NT2/D1 (cell line): ENCODE measurements around the gene MBNL1.

Experiments used
- SUZ12 ChIP-seq: IDR thresholded peaks from 2 replicates; pipeline ENCODE4 v1.6.1; 2011; ENCODE audit not compliant: insufficient read length, insufficient read depth; ENCODE audit errors: extremely low read depth
- ZNF274 ChIP-seq: IDR thresholded peaks from 2 replicates; pipeline ENCODE4 v1.6.1; 2011; ENCODE audit warnings: mild to moderate bottlenecking, low read depth, low read length

GRCh38 chr3:152352554-152352953 lies 83.8 kb downstream of the MBNL1 start:
- TF ChIP-seq SUZ12 (no peak), ZNF274 (no peak)
